Globus pallidus (tissue), 1 donor: Measurements from ENCODE around the gene CAPRIN2.

Experiments
- DNase-seq: peaks from one replicate; pipeline ENCODE4 v3.0.0-alpha.2; 2015; ENCODE audit warnings: low spot score

Gene CAPRIN2

GRCh38 chr12:30764251-30764650 is 9.5 kb upstream of the CAPRIN2 start:
- DNase-seq = no peak

GRCh38 chr12:30763053-30763452 is 8.3 kb upstream of the CAPRIN2 start:
- no peak for DNase-seq

- DNase-seq = no peak
Measured at GRCh38 chr12:30761730-30762129, 7.0 kb upstream of the CAPRIN2 start.

- DNase-seq = no peak
Measured at GRCh38 chr12:30757316-30757715, 2.6 kb upstream of the CAPRIN2 start.

GRCh38 chr12:30756074-30756473 is 1.3 kb upstream of the CAPRIN2 start:
- DNase-seq = no peak

GRCh38 chr12:30755395-30755762 is 628 bp upstream of the CAPRIN2 start:
- no peak for DNase-seq

- DNase-seq = no peak
Measured at GRCh38 chr12:30754383-30754749, 385 bp downstream of the CAPRIN2 start.

- DNase-seq = peak; percentile 23
Measured at GRCh38 chr12:30753751-30754382, 884 bp downstream of the CAPRIN2 start.

GRCh38 chr12:30753233-30753632 is 1.5 kb downstream of the CAPRIN2 start:
- no peak for DNase-seq

GRCh38 chr12:30752255-30752654 is 2.5 kb downstream of the CAPRIN2 start:
- no peak for DNase-seq

- no peak for DNase-seq
Measured at GRCh38 chr12:30748147-30748546, 6.6 kb downstream of the CAPRIN2 start.

GRCh38 chr12:30746190-30746589 is 8.6 kb downstream of the CAPRIN2 start:
- no peak for DNase-seq

- DNase-seq = no peak
Measured at GRCh38 chr12:30744321-30744720, 10.4 kb downstream of the CAPRIN2 start.

GRCh38 chr12:30740274-30740673 is 14.5 kb downstream of the CAPRIN2 start:
- no peak for DNase-seq

- DNase-seq = no peak
Measured at GRCh38 chr12:30739020-30739419, 15.7 kb downstream of the CAPRIN2 start.

GRCh38 chr12:30732954-30733637 is 21.7 kb downstream of the CAPRIN2 start:
- DNase-seq = peak; percentile 41

GRCh38 chr12:30730011-30730410 is 24.7 kb downstream of the CAPRIN2 start:
- DNase-seq = no peak

- peak; percentile 14 for DNase-seq
Measured at GRCh38 chr12:30729547-30729946, 25.2 kb downstream of the CAPRIN2 start.

GRCh38 chr12:30726647-30727046 is 28.1 kb downstream of the CAPRIN2 start:
- no peak for DNase-seq

GRCh38 chr12:30725739-30726138 is 29.0 kb downstream of the CAPRIN2 start:
- DNase-seq = no peak

GRCh38 chr12:30719060-30719459 is 35.7 kb downstream of the CAPRIN2 start:
- no peak for DNase-seq

- DNase-seq = no peak
Measured at GRCh38 chr12:30707613-30708342, 47.0 kb downstream of the CAPRIN2 start.

- DNase-seq = no peak
Measured at GRCh38 chr12:30706476-30706875, 48.3 kb downstream of the CAPRIN2 start.
